Measurements from ENCODE around the gene DCHS2. TPM values are rescaled to one million over a fixed set of nuclear protein-coding genes. Genes with fewer than 3 reads are reported as not detected.

The DCHS2 gene
- total and polyA plus RNA-seq, 2 of the 8 experiments (the other 6 are each of a cell fraction or from before 2014, with no cell fraction given), result 0.54 to 2.6 TPM

DNA sequence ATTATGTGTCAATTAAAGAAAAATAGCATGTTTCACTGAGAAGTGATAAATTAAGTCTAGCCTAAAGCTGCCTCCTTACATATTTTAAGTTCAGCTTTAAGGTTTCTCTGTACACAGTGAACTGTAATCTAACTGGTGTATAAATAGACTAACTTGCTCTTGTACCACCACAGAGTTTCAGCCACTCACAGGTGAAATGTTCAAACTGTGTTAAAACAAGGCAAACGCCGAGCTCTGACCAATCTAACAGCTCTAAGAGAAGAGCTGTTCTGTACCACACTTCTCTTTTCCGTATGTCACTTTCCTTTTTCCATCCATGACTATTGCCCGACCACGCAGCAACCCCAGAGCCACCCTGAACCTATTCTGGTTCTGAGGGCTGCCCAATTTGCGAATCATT lies 64.5 kb downstream of the DCHS2 start:
- FAIRE-seq (no peak), DNase-seq (ENCODE audit: low read depth in 1 of 2, low spot score in 2 of 2) (no peak)
- no peaks in the 10 kb centered on the region for H3K27me3 ChIP-seq (replicated peaks in 1 of 4; ENCODE audit: control insufficient read depth in 3 of 4, extremely low read depth in 1 of 4, insufficient read depth in 3 of 4, low read length in 3 of 4)
- H2AK5ac ChIP-seq (ENCODE audit: low read depth, low read length), result no peak overlapping the region
- POLR2A ChIA-PET (ENCODE audit: partially characterized antibody), result interaction anchor here (0.6 to 1.6 kb wide), 2 partner anchors 8 to 26 kb away, joined by 3 to 4 read pairs; no protein-coding TSS in a partner anchor
- H3K14ac ChIP-seq (ENCODE audit: insufficient read length), result no peak overlapping the region
- H4K91ac ChIP-seq (replicated peaks; ENCODE audit: insufficient read length, low read length), result no peak overlapping the region
- no peak overlapping the region for H3K4ac ChIP-seq (replicated peaks; ENCODE audit: insufficient read length, low read depth, low read length)
- H3K23me2 ChIP-seq (ENCODE audit: low read depth, low read length), result no peaks in the 10 kb centered on the region
- no peak overlapping the region for H3K4me3 ChIP-seq (ENCODE audit: extremely low read depth in 1 of 4, insufficient read depth in 2 of 4, low read depth in 3 of 4, low read length in 4 of 4)
- H3K79me1 ChIP-seq (ENCODE audit: low read depth, low read length), result no peaks in the 10 kb centered on the region
- CTCF ChIA-PET (ENCODE audit: partially characterized antibody), result interaction anchor here (1.2 to 5.4 kb wide), 2 partner anchors 9 to 10 kb away, joined by 3 to 42 read pairs; no protein-coding TSS in a partner anchor
- H3K79me2 ChIP-seq (ENCODE audit: control insufficient read depth in 1 of 2, insufficient read depth in 2 of 2, low read length in 2 of 2), result no peaks in the 10 kb centered on the region
- H3K9me3 ChIP-seq (ENCODE audit: insufficient read depth in 2 of 2, low read depth in 1 of 2, low read length in 1 of 2), result no peaks in the 10 kb centered on the region
- no peak overlapping the region for H2BK20ac ChIP-seq (ENCODE audit: low read length)
- no peak for TF ChIP-seq SIRT6 (IDR thresholded peaks at IDR 0.05; ENCODE audit: low read length)
- TF ChIP-seq, protein P1, sequence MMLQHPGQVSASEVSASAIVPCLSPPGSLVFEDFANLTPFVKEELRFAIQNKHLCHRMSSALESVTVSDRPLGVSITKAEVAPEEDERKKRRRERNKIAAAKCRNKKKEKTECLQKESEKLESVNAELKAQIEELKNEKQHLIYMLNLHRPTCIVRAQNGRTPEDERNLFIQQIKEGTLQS (IDR thresholded peaks at IDR 0.05; ENCODE audit: insufficient read depth, low read depth, low read length), result no peak
- TF ChIP-seq BCL11A (IDR thresholded peaks at IDR 0.05; ENCODE audit: low read depth in 2 of 2, low read length in 2 of 2), result no peak
- TF ChIP-seq GABPA (IDR thresholded peaks at IDR 0.05; ENCODE audit: borderline replicate concordance, insufficient read depth, low read length), result no peak
- TF ChIP-seq EP300 (IDR thresholded peaks at IDR 0.05; ENCODE audit: borderline replicate concordance in 1 of 2, low read depth in 2 of 2, low read length in 2 of 2), result no peak
- TF ChIP-seq FOSL1 (IDR thresholded peaks at IDR 0.05; ENCODE audit: insufficient read depth, low read depth, low read length), result no peak
- TF ChIP-seq, protein P2, sequence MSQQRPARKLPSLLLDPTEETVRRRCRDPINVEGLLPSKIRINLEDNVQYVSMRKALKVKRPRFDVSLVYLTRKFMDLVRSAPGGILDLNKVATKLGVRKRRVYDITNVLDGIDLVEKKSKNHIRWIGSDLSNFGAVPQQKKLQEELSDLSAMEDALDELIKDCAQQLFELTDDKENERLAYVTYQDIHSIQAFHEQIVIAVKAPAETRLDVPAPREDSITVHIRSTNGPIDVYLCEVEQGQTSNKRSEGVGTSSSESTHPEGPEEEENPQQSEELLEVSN (IDR thresholded peaks at IDR 0.05), result no peak
- TF ChIP-seq POLR2A (IDR thresholded peaks at IDR 0.05; ENCODE audit: control extremely low read depth in 1 of 2, low read depth in 2 of 2, low read length in 2 of 2), result no peak
- TF ChIP-seq CHD2 (IDR thresholded peaks at IDR 0.05; ENCODE audit: low read length), result no peak
- no peak for TF ChIP-seq POU5F1 (IDR thresholded peaks at IDR 0.05; ENCODE audit: low read depth, low read length)
- TF ChIP-seq YY1 (IDR thresholded peaks at IDR 0.05; ENCODE audit: low read depth, low read length), result no peak
- no peak overlapping the region for H3K23ac ChIP-seq (ENCODE audit: insufficient read length)
- no peak overlapping the region for H2BK5ac ChIP-seq (ENCODE audit: low read depth, low read length)
- no peak overlapping the region for H3K9ac ChIP-seq (replicated peaks in 1 of 4; ENCODE audit: extremely low read depth in 1 of 4, low read depth in 3 of 4, low read length in 3 of 4)
- no peak overlapping the region for H2BK120ac ChIP-seq (replicated peaks; ENCODE audit: low read depth, low read length)
- H2BK15ac ChIP-seq (ENCODE audit: low read length), result no peak overlapping the region
- H4K20me1 ChIP-seq (replicated peaks in 1 of 2; ENCODE audit: control insufficient read depth in 1 of 2, insufficient read depth in 2 of 2, low read length in 2 of 2), result no peaks in the 10 kb centered on the region
- H3K4me1 ChIP-seq (replicated peaks in 1 of 4; ENCODE audit: control insufficient read depth in 3 of 4, insufficient read depth in 4 of 4, low read length in 3 of 4), result no peaks in the 10 kb centered on the region
- H3K18ac ChIP-seq (ENCODE audit: extremely low read depth, low read length), result no peak overlapping the region
- no peaks in the 10 kb centered on the region for H3K36me3 ChIP-seq (ENCODE audit: control insufficient read depth in 2 of 4, insufficient read depth in 4 of 4, low read length in 3 of 4)
- no peak overlapping the region for H2AFZ ChIP-seq (ENCODE audit: low read length)
- H4K5ac ChIP-seq (ENCODE audit: insufficient read length, low read depth, low read length), result no peak overlapping the region
- no peak overlapping the region for H4K8ac ChIP-seq (ENCODE audit: extremely low read depth, insufficient read depth, low read length)
- no peak overlapping the region for H3K4me2 ChIP-seq (ENCODE audit: insufficient read depth in 1 of 2, low read depth in 2 of 2, low read length in 2 of 2)
- WGBS, 2 experiments (ENCODE audit: extremely low coverage in 1 of 2, insufficient coverage in 1 of 2, insufficient read length in 1 of 2, insufficient replicate concordance in 2 of 2, low coverage in 1 of 2, low lambda C conversion rate in 2 of 2, missing lambda C conversion rate in 1 of 2), result 89% methylated on average over 6 of the region's 6 CpGs; no CpG with 5 or more reads in 1 of the 2 experiments
- no peak overlapping the region for H3K56ac ChIP-seq (replicated peaks; ENCODE audit: insufficient read length, low read depth, low read length)
- no peak overlapping the region for H3K27ac ChIP-seq (ENCODE audit: low read depth, low read length)
- no peak overlapping the region for H2BK12ac ChIP-seq (ENCODE audit: low read depth, low read length)

All from H1 (cell line).